ENCODE measurements around the gene SSPN.

The SSPN gene

DNA sequence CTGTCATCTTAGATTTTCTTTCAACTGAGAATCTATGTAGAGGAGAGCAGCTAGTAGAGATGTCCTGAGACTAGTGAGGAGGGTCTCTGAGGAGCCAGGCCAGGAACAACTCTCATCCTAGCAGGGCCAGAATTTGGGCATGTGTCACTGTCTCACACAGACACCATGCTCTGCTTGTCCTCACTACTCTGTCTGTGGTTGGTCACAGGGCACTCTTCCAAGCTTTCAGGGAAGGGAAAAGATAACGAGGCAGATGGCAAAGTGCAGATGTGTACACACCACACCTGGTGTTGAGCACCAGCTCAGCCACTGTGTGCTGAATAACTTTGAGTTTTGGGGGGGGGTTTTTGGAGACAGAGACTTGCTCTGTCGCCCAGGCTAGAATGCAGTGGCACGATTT, 2.5 kb downstream of the SSPN start:
- no peaks in the 10 kb centered on the region for H3F3A ChIP-seq (ENCODE audit: insufficient read depth)
- no peak overlapping the region for H3K9ac ChIP-seq (ENCODE audit: low read length)
- H3K4me2 ChIP-seq (ENCODE audit: low read depth, low read length, poor library complexity, severe bottlenecking), result no peak overlapping the region
- H3K27me3 ChIP-seq (ENCODE audit: low read length), result no peaks in the 10 kb centered on the region
- TF ChIP-seq EZH2phosphoT487 (conservative IDR thresholded peaks at IDR 0.05; ENCODE audit: low read length), result no peak
- TF ChIP-seq, protein P1, sequence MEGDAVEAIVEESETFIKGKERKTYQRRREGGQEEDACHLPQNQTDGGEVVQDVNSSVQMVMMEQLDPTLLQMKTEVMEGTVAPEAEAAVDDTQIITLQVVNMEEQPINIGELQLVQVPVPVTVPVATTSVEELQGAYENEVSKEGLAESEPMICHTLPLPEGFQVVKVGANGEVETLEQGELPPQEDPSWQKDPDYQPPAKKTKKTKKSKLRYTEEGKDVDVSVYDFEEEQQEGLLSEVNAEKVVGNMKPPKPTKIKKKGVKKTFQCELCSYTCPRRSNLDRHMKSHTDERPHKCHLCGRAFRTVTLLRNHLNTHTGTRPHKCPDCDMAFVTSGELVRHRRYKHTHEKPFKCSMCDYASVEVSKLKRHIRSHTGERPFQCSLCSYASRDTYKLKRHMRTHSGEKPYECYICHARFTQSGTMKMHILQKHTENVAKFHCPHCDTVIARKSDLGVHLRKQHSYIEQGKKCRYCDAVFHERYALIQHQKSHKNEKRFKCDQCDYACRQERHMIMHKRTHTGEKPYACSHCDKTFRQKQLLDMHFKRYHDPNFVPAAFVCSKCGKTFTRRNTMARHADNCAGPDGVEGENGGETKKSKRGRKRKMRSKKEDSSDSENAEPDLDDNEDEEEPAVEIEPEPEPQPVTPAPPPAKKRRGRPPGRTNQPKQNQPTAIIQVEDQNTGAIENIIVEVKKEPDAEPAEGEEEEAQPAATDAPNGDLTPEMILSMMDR (IDR thresholded peaks at IDR 0.05; ENCODE audit: insufficient read depth, low read length, poor library complexity, severe bottlenecking), result no peak
- no peak overlapping the region for H3K27ac ChIP-seq (ENCODE audit: low read depth, low read length)
- no peaks in the 10 kb centered on the region for H4K20me1 ChIP-seq (ENCODE audit: low read depth, low read length)
- no peaks in the 10 kb centered on the region for H3K9me3 ChIP-seq (ENCODE audit: insufficient read depth, low read length)
- no peaks in the 10 kb centered on the region for H3K79me2 ChIP-seq (ENCODE audit: insufficient read depth, low read length)
- no peaks in the 10 kb centered on the region for H3K36me3 ChIP-seq (ENCODE audit: low read length)
- no peak overlapping the region for H3K4me3 ChIP-seq (ENCODE audit: insufficient read depth, low read length, poor library complexity, severe bottlenecking)
- no peaks in the 10 kb centered on the region for H3K9me2 ChIP-seq (replicated peaks; ENCODE audit: insufficient read depth, low read length)
- no peak overlapping the region for H2AFZ ChIP-seq (ENCODE audit: low read depth, low read length, severe bottlenecking)

DNA sequence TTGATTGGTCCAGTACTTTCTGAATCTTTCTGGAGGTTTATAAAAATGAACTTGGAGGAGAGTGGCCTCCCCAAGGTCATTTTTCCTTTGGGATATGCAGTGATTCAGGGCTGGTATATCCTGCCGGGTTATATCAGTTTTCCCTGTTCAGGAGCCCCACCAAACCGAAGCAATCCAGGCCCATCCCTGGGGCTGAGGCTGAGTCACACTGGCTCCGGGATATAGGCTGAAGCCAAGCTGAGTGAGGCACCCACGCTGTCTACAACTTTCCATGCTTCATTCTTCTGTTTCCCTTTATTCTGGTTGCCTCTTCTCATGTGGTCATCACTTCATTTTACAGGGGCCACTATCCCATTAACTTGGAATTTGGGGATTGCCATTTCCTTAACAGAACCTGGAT, 3.4 kb downstream of the SSPN start:
- TF ChIP-seq, protein P1 (IDR thresholded peaks at IDR 0.05; ENCODE audit: insufficient read depth, low read length, poor library complexity, severe bottlenecking), result no peak
- no peak for TF ChIP-seq EZH2phosphoT487 (conservative IDR thresholded peaks at IDR 0.05; ENCODE audit: low read length)
- Histone ChIP-seq H3K27me3 (ENCODE audit: low read length) (no peaks in the 10 kb centered on the region), H3F3A (ENCODE audit: insufficient read depth) (no peaks in the 10 kb centered on the region), H3K9ac (ENCODE audit: low read length) (no peak overlapping the region), H3K9me3 (ENCODE audit: insufficient read depth, low read length) (no peaks in the 10 kb centered on the region), H3K79me2 (ENCODE audit: insufficient read depth, low read length) (no peaks in the 10 kb centered on the region), H2AFZ (ENCODE audit: low read depth, low read length, severe bottlenecking) (no peak overlapping the region), H3K27ac (ENCODE audit: low read depth, low read length) (no peak overlapping the region), H3K4me3 (ENCODE audit: insufficient read depth, low read length, poor library complexity, severe bottlenecking) (no peak overlapping the region), H3K4me2 (ENCODE audit: low read depth, low read length, poor library complexity, severe bottlenecking) (no peak overlapping the region), H3K36me3 (ENCODE audit: low read length) (no peaks in the 10 kb centered on the region), H3K9me2 (replicated peaks; ENCODE audit: insufficient read depth, low read length) (no peaks in the 10 kb centered on the region), H4K20me1 (ENCODE audit: low read depth, low read length) (no peaks in the 10 kb centered on the region)

DNA sequence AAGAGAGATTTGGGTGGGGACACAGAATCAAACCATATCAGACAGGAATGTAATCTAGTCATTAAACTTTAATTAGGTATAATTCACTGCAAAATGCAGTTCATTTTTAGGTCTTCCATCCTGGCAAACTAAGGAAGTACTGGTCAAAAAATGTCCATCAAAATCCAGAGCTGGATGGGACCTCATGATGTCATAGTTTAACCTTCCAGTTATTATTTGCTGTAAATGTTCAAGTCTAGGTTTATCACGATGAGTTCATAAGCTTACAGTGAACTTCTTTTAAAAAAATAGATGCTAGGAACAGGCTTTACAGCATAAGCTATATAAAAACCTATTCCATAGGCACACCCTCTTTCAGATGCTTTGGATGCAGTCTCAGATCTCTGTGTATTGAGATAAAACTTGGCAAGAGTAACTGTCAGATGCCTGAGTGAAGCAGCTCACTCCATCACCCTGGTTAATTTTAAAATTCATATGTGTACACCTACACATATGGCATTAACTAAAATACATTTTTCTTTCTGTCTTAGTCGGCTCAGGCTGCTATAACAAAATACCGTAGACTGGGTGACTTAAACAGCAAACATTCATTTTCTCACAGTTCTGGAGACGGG, 7.9 kb downstream of the SSPN start:
- no peaks in the 10 kb centered on the region for H3K79me2 ChIP-seq (ENCODE audit: insufficient read depth, low read length)
- H3K4me2 ChIP-seq (ENCODE audit: low read depth, low read length, poor library complexity, severe bottlenecking), result no peak overlapping the region
- H3K36me3 ChIP-seq (ENCODE audit: low read length), result no peaks in the 10 kb centered on the region
- no peak overlapping the region for H3K4me3 ChIP-seq (ENCODE audit: insufficient read depth, low read length, poor library complexity, severe bottlenecking)
- no peaks in the 10 kb centered on the region for H3K27me3 ChIP-seq (ENCODE audit: low read length)
- H4K20me1 ChIP-seq (ENCODE audit: low read depth, low read length), result no peaks in the 10 kb centered on the region
- H3K27ac ChIP-seq (ENCODE audit: low read depth, low read length), result no peak overlapping the region
- H2AFZ ChIP-seq (ENCODE audit: low read depth, low read length, severe bottlenecking), result no peak overlapping the region
- H3K9me3 ChIP-seq (ENCODE audit: insufficient read depth, low read length), result no peaks in the 10 kb centered on the region
- no peak overlapping the region for H3K9ac ChIP-seq (ENCODE audit: low read length)
- no peak for TF ChIP-seq EZH2phosphoT487 (conservative IDR thresholded peaks at IDR 0.05; ENCODE audit: low read length)
- TF ChIP-seq, protein P1 (IDR thresholded peaks at IDR 0.05; ENCODE audit: insufficient read depth, low read length, poor library complexity, severe bottlenecking), result no peak
- no peaks in the 10 kb centered on the region for H3K9me2 ChIP-seq (replicated peaks; ENCODE audit: insufficient read depth, low read length)
- H3F3A ChIP-seq (ENCODE audit: insufficient read depth), result no peaks in the 10 kb centered on the region
